ENCODE measurements around the gene NFE2L2.
"Not testable (repeated sequence)": the region's sequence is repeated elsewhere in the genome, so short reads cannot be mapped to it uniquely, and the experiment has no call there.

NFE2L2 gene

GRCh38 chr2:177221534-177221933 lies 43.0 kb downstream of the NFE2L2 start:
- TF ChIP-seq, protein P1, sequence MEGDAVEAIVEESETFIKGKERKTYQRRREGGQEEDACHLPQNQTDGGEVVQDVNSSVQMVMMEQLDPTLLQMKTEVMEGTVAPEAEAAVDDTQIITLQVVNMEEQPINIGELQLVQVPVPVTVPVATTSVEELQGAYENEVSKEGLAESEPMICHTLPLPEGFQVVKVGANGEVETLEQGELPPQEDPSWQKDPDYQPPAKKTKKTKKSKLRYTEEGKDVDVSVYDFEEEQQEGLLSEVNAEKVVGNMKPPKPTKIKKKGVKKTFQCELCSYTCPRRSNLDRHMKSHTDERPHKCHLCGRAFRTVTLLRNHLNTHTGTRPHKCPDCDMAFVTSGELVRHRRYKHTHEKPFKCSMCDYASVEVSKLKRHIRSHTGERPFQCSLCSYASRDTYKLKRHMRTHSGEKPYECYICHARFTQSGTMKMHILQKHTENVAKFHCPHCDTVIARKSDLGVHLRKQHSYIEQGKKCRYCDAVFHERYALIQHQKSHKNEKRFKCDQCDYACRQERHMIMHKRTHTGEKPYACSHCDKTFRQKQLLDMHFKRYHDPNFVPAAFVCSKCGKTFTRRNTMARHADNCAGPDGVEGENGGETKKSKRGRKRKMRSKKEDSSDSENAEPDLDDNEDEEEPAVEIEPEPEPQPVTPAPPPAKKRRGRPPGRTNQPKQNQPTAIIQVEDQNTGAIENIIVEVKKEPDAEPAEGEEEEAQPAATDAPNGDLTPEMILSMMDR (IDR thresholded peaks at IDR 0.05; ENCODE audit: insufficient read depth, missing control alignments), result no peak
- FAIRE-seq, result no peak
- no peak for DNase-seq (ENCODE audit: insufficient read length, low spot score)

- not testable (repeated sequence) for FAIRE-seq
Observed at GRCh38 chr2:177219787-177220186, 44.7 kb downstream of the NFE2L2 start.

GRCh38 chr2:177217247-177217843 lies 47.2 kb downstream of the NFE2L2 start:
- DNase-seq (ENCODE audit: insufficient read length, low spot score) (no peak), FAIRE-seq (no peak)
- TF ChIP-seq, protein P1 (IDR thresholded peaks at IDR 0.05; ENCODE audit: insufficient read depth, missing control alignments), result no peak

More at GRCh38 chr2:177219787-177220186, 44.7 kb downstream of the NFE2L2 start:
- not testable (repeated sequence) for DNase-seq (ENCODE audit: insufficient read length, low spot score)

GRCh38 chr2:177212891-177213856 lies 51.4 kb downstream of the NFE2L2 start:
- DNase-seq (ENCODE audit: insufficient read length, low spot score) (peak; percentile 74), FAIRE-seq (no peak)
- TF ChIP-seq, protein P1 (IDR thresholded peaks at IDR 0.05; ENCODE audit: insufficient read depth, missing control alignments), result no peak

GRCh38 chr2:177212106-177212890 lies 52.2 kb downstream of the NFE2L2 start, which contains the start of gene HNRNPA3:
TSS of gene HNRNPA3 (plus strand) at chr2:177212794. CDS start at chr2:177212800, 6 bp downstream.
- FAIRE-seq, result no peak
- DNase-seq (ENCODE audit: insufficient read length, low spot score), result peak; percentile 75
- TF ChIP-seq, protein P1 (IDR thresholded peaks at IDR 0.05; ENCODE audit: insufficient read depth, missing control alignments), result no peak

DNA sequence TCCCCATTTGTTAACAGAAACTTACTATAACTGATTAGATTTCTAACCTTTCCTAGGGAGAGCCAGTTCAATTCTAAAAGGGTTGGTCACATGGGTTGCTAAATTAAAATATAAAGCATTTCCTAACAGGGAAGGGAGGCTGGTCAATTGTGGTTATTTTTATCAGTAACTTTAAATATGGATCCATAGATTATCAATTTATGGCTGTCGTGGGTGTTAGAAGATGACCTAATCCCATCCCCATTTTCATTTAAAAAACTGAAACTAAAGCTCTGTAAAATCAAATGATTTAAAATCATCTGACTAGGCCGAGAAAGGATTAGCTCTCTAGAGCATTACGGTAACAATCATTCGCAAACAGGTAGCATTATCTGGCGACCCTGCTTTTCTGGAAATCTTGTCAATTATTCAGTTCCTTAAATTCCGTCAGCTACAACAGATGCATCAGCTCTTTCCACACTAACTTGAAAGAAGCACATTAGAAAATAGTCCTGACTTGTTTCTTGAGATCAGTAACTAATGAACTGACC lies 52.9 kb downstream of the NFE2L2 start:
- FAIRE-seq (no peak), DNase-seq (ENCODE audit: insufficient read length, low spot score) (no peak)
- TF ChIP-seq, protein P1 (IDR thresholded peaks at IDR 0.05; ENCODE audit: insufficient read depth, missing control alignments), result no peak

- TF ChIP-seq, protein P1 (IDR thresholded peaks at IDR 0.05; ENCODE audit: insufficient read depth, missing control alignments), result no peak
- no peak for DNase-seq (ENCODE audit: insufficient read length, low spot score)
- FAIRE-seq, result no peak
Observed at GRCh38 chr2:177211169-177211568, 53.4 kb downstream of the NFE2L2 start.

Measured in D721Med (cell line).